Cardiac septum (tissue), 1 donor: ENCODE data around the gene SEMA4D. TPM values are rescaled to one million over a fixed set of nuclear protein-coding genes. Genes with fewer than 3 reads are reported as not detected.

Experiments used
- DNase-seq: peaks from one replicate; pipeline ENCODE4 v3.0.0-alpha.2; 2020; ENCODE audit warnings: low spot score
- intact Hi-C: fragments of 100-400 bp; cut with DNase I; formaldehyde crosslinking; loops from one replicate; pipeline ENCODE4 v1.14.0; 2022
- microRNA-seq: library from miRNA; unstranded; fragments of <30 nt; microRNA quantifications from one replicate; pipeline ENCODE4 v1.2.0, GENCODE V29; 2020
- total RNA-seq: library from RNA; stranded (reverse); fragmentation: NEBNext Ultra II Directional; extraction: Animal tissue kit (Norgen Biotek cat#: 25700); gene quantifications from one replicate; pipeline ENCODE4 v1.2.1, GENCODE V29; 2021
- donor health status: DM: no; HTN: no; CAD: no.

Gene SEMA4D
- total RNA-seq, 1 donor from 2014 or later = 21.4 TPM

DNA sequence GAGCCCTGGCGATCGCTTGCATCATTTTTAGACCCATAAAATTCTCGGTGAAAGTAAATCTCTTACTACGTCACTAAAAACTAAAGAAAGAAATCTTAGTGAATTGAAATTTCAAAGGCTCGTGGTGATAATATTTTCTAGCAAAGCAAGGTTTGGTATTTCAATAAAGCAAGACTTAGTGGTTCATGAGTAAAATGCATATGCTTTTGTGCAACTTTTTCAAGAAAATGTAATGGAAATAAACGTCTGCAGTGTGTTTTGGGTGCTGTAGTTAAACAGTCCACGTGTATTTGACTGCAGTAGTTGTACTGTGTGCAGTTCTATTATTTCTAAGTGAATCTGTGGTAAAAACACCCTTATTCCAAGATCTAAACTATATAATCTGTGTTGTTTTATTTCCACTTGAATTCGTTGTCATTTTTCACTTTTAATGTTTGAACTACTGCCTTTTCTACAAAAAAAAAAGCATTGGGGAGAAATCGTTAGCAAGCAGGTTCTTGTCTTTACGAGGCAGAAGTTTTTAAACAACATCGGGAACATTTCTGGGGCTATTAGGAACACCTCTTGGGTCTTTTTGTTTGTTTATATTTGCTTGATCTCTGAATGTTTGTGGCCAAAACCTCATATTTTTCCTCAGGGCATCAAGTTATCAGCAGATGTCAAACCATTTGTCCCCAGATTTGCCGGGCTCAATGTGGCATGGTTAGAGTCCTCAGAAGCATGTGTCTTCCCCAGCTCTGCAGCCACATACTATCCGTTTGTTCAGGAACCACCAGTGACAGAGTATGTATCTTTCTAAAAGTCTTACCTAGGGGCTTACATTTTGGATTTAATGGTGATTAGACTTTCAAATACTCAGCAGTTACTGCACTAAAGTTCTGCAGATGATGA, 178.7 kb downstream of the SEMA4D start:
- intact Hi-C loops = loop anchor here (2.0 kb wide), 1 partner anchor 230 kb away; no protein-coding TSS in a partner anchor
- no peak for DNase-seq

- DNase-seq = peak; percentile 97
- intact Hi-C loops = loop anchor here (2.0 kb wide), 1 partner anchor 230 kb away; no protein-coding TSS in a partner anchor
Observed at GRCh38 chr9:89318123-89319014, 179.5 kb downstream of the SEMA4D start, which contains the start of gene SECISBP2. Gene SECISBP2 (plus strand): TSS chr9:89318500. CDS start chr9:89318577, 77 bp downstream.

- no peak for DNase-seq
- intact Hi-C loops = no loop called here
Observed at GRCh38 chr9:89317282-89317681, 180.6 kb downstream of the SEMA4D start.

- DNase-seq = no peak
- intact Hi-C loops = no loop called here
Observed at GRCh38 chr9:89315482-89315881, 182.4 kb downstream of the SEMA4D start.

GRCh38 chr9:89314955-89315354, 183.0 kb downstream of the SEMA4D start:
- DNase-seq = no peak
- intact Hi-C loops = no loop called here

DNA sequence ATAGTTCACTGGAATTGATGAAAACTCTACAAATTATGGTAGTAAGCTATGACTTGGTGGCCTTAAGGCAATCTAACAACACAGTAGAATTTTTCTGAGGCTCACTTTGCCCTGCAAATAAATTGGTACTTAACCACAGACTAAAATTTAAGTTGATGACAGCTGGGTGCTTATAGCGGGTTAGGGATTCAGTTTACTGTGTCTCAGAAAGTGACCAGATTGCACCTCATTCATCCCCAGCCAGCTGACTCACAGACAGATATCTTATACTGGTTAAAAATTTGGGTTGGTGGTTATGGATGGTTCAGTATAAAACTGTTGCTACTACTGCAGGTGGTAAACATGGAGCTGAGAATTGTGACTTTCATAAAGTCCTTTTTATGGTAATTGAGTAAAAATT, 184.1 kb downstream of the SEMA4D start:
- intact Hi-C loops = no loop called here
- DNase-seq = no peak

DNA sequence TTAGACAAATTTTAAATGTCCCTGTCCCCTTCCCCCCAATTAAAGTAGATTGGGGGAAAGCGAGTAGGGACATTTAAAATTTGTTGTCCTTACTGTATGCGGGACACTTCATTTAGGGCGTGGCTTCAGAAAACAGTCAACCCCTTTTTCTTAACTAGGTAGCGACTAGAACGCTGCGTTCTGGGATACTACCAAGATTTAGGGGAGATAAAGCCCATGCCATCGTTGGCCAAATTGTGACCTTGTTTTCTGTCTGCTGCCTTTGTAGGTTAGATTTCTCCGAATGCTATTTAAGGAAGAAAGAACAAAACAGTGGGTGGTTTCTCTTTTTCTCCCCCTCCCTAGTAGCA, 185.7 kb downstream of the SEMA4D start:
- intact Hi-C loops = no loop called here
- DNase-seq = no peak

DNA sequence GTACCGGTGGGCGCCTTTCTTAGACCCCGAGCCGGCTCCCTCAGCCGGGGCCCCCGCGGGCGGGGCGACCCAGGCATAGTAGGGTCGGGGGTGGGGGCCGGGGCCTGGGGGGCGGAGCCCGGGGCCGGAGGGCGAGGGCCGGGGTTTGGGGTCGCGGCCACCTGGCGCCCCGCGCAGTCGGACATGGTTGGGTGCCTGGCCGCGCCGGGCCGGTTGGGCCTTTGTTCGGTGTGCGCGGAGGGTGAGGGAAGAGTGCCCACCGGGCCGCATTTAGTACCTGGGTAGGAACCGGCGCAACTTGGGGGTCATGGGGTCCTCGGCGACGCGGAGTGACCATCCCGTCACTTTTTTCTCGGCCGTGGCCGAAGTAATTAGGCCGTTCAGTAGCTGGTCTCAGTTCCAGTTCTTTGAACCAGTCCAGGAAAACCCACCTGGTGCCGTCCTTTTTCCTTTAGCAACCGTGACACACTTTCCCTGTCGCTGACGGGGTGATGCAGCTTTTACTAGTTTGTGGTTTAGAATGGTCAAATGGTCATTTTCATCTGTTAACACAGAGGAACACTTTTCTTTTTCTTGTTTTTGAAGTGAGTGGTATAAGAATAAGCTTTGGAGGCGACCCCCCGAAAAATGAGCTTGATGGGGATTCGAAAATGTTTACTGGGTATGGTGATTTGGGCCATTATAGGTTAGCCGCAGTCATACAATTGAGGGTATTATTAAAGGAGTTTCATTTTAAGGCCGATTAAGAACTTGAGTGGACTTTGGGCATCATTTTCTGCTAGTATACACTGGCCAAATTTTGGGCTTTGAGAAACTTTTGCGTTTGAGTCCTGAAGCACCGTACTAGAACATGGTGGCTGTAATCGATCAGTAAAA, 186.3 kb downstream of the SEMA4D start:
- intact Hi-C loops = no loop called here
- no peak for DNase-seq

Small RNA genes lying within 50 kb of the gene (microRNA-seq; reads per million reads assigned to microRNA genes)
- gene MIR3153 = not detected

Other genes with a start within 250 kb of the SEMA4D start
- 3.2 TPM for gene CKS2, start 186.9 kb downstream of the SEMA4D start, total RNA-seq
- 21.2 TPM for gene SECISBP2, start 179.6 kb downstream of the SEMA4D start, total RNA-seq
- gene GADD45G, start 106.9 kb upstream of the SEMA4D start, total RNA-seq = 29.6 TPM